Heart left ventricle (tissue), 13 donors: ENCODE measurements around the gene MYO1G.

Experiments
- CTCF ChIP-seq, 12 donors: fragments of 200-600 bp; sonication (generic) in 4 of 12; IDR thresholded peaks; one replicate each; pipeline versions ENCODE4 v1.5.0 to v1.8.0; 2018 to 2022; ENCODE audit warnings: antibody characterized with exemption in 12 of 12, mild to moderate bottlenecking in 5 of 12
- POLR2A ChIP-seq, 2 donors: fragments of 450-650 bp; IDR thresholded peaks; one replicate each; pipeline ENCODE4 v1.6.1; 2017; ENCODE audit warnings: antibody characterized with exemption in 2 of 2, mild to moderate bottlenecking in 2 of 2, moderate library complexity in 2 of 2
- donor health status: ischemic (EF 13 %, LVEDD 7.1; RV severe dilation, severe dysfunction).
- donor health status: DM: no; HTN: yes; CAD: no.
- donor health status: DM: no; HTN: no; CAD: no.
- donor health status: ischemic (EF 25% LVEDD 6.9; RV normal size, moderate dysfunction).
- donor health status: ischemic (EF 25% LVEDD 5.7; RV mildly dilated, moderate dysfunction).
- donor health status: ischemic (EF 35%, LVEDD 5.7; RV mildly dilated, moderate dysfunction).
- donor health status: nonischemic (EF 11% LVEDD 7.7; RV severe dilation, severe dysfunction).
- donor health status: DM: yes; HTN: yes; CAD: no.
- donor health status: PGD.
- donor health status: ischemic (EF 29% LVEDD 5.4; RV normal size, mild dysfunction).
- donor health status: nonischemic (EF 23%, LVEDD 6.1; RV moderate dilation, normal function).

- TF ChIP-seq POLR2A (IDR thresholded peaks at IDR 0.05) (no peak), CTCF (IDR thresholded peaks at IDR 0.05) (no peak)
These were observed 868 bp downstream of the MYO1G start for GRCh38 chr7:44977959-44978335.
